H1 (cell line): ENCODE data around the gene TMEM272. TPM values are rescaled to one million over a fixed set of nuclear protein-coding genes. Genes with fewer than 3 reads are reported as not detected.

Source experiments
- ATF2 ChIP-seq: IDR thresholded peaks from 2 replicates; pipeline ENCODE4 v1.6.1; 2012; ENCODE audit warnings: low read length, inconsistent platforms
- CEBPB ChIP-seq: IDR thresholded peaks from 2 replicates; pipeline ENCODE4 v1.6.1; 2012; ENCODE audit warnings: low read depth, low read length
- CREB1 ChIP-seq: IDR thresholded peaks from 2 replicates; pipeline ENCODE4 v1.6.1; 2012; ENCODE audit warnings: inconsistent platforms
- EGR1 ChIP-seq: IDR thresholded peaks from 2 replicates; pipeline ENCODE4 v1.6.1; 2011; ENCODE audit warnings: low read depth, low read length, borderline replicate concordance
- POLR2AphosphoS5 ChIP-seq: IDR thresholded peaks from 2 replicates; pipeline ENCODE4 v1.6.1; 2011; ENCODE audit warnings: low read depth, low read length
- SAP30 ChIP-seq: fragments of 300-600 bp; sonication (generic); IDR thresholded peaks from 2 replicates; pipeline ENCODE4 v1.7.1; 2012; ENCODE audit warnings: low read length, moderate library complexity, mild to moderate bottlenecking, inconsistent platforms; ENCODE audit not compliant: insufficient read depth, insufficient replicate concordance
- polyA plus RNA-seq, 7 experiments: library from polyadenylated mRNA; depleted of rRNA in 3 of 7; stranded (reverse) in 5 of 7; unstranded in 2 of 7; fragments of >200 nt in 5 of 7; fragments of 200-250 nt in 2 of 7; gene quantifications; 1 replicate in 5 of 7; 2 replicates in 1 of 7; 4 replicates in 1 of 7; pipeline versions ENCODE4 v1.2.1 to v1.2.3, GENCODE V29; 2011 to 2013; ENCODE audit warnings: missing spikeins in 2 of 7, mixed read lengths in 2 of 7
- total RNA-seq: library from RNA; stranded (reverse); fragmentation: NEBNext Ultra II Directional; extraction: Animal tissue kit (Norgen Biotek cat#: 25700); gene quantifications from 2 replicates; pipeline ENCODE4 v1.2.1, GENCODE V29; 2021

TMEM272 gene
- total and polyA plus RNA-seq, 2 of the 8 experiments (the other 6 are each of a cell fraction or from before 2014, with no cell fraction given) = 0.05 TPM; not detected in 1

GRCh38 chr13:51839711-51840540 lies 5.1 kb downstream of the TMEM272 start (continued):
- TF ChIP-seq ATF2 (no peak), POLR2AphosphoS5 (no peak), CEBPB (no peak), SAP30 (no peak), CREB1 (no peak), EGR1 (no peak)
